PC-9 (cell line): ENCODE data around the gene TMEM191B.
"Not testable (repeated sequence)": the region's sequence is repeated elsewhere in the genome, so short reads cannot be mapped to it uniquely, and the experiment has no call there.

ENCODE experiments used
- CTCF ChIP-seq: fragments of 200-600 bp; sonication (generic); conservative IDR thresholded peaks from 2 replicates; pipeline ENCODE4 v1.6.1; 2017; ENCODE audit warnings: mixed run types, antibody characterized with exemption, mild to moderate bottlenecking, moderate library complexity
- EZH2 ChIP-seq: fragments of 200-600 bp; sonication (generic); IDR thresholded peaks from 2 replicates; pipeline ENCODE4 v1.8.0; 2017; ENCODE audit warnings: antibody characterized with exemption, low read depth

- not testable (repeated sequence) for TF ChIP-seq CTCF, EZH2
These were observed 14.1 kb upstream of the TMEM191B start for GRCh38 chr22:18513454-18513853.
